Calu3 (cell line): ENCODE measurements around the gene UNC13C. TPM values are rescaled to one million over a fixed set of nuclear protein-coding genes. Genes with fewer than 3 reads are reported as not detected.

Experiments
- BruUV-seq: library from RNA; stranded (reverse); fragments of 400-500 nt; replicated peaks from 2 replicates; lab custom pipeline; 2021; lab: Mats Ljungman, UMichigan
- CTCF ChIA-PET: fragments of 300-600 bp; sonication (Branson Sonifier 250); formaldehyde crosslinking; loops from one replicate; lab custom pipeline; 2022; ENCODE audit warnings: antibody characterized with exemption; lab: Charles Lee
- DNase-seq: peaks from one replicate; pipeline ENCODE4 v3.0.0; 2022
- H3K27ac Mint-ChIP-seq: one replicate; pipeline ENCODE4 v1.8.0; 2022; ENCODE audit warnings: mixed read lengths; ENCODE audit not compliant: unreplicated experiment
- H3K27me3 Mint-ChIP-seq: one replicate; pipeline ENCODE4 v1.8.0; 2022; ENCODE audit warnings: mixed read lengths; ENCODE audit not compliant: unreplicated experiment
- H3K36me3 Mint-ChIP-seq: one replicate; pipeline ENCODE4 v1.8.0; 2022; ENCODE audit warnings: mild to moderate bottlenecking, moderate library complexity, mixed read lengths; ENCODE audit not compliant: insufficient read depth, unreplicated experiment
- H3K4me1 Mint-ChIP-seq: one replicate; pipeline ENCODE4 v1.8.0; 2022; ENCODE audit warnings: mild to moderate bottlenecking, low read depth, mixed read lengths; ENCODE audit not compliant: unreplicated experiment
- H3K4me3 Mint-ChIP-seq: one replicate; pipeline ENCODE4 v1.8.0; 2022; ENCODE audit warnings: mild to moderate bottlenecking, low read depth, moderate library complexity, mixed read lengths; ENCODE audit not compliant: unreplicated experiment
- H3K9me3 Mint-ChIP-seq: one replicate; pipeline ENCODE4 v1.8.0; 2022; ENCODE audit warnings: low read depth, mixed read lengths; ENCODE audit not compliant: unreplicated experiment
- intact Hi-C: fragments of 100-400 bp; cut with micrococcal nuclease; formaldehyde crosslinking; loops from one replicate; pipeline ENCODE4 v1.10.0; 2022; ENCODE audit not compliant: unreplicated experiment
- total RNA-seq: library from RNA; stranded (reverse); gene quantifications from 2 replicates; pipeline ENCODE4 v1.2.3, GENCODE V29; 2022
- TF ChIP-seq, protein P1 (sequence below): fragments of 200-600 bp; IDR thresholded peaks from one replicate; pipeline ENCODE4 v1.8.0; 2022; ENCODE audit warnings: antibody characterized with exemption; ENCODE audit not compliant: unreplicated experiment

UNC13C gene
- total RNA-seq, 1 experiment from 2014 or later, result 0.38 TPM

DNA sequence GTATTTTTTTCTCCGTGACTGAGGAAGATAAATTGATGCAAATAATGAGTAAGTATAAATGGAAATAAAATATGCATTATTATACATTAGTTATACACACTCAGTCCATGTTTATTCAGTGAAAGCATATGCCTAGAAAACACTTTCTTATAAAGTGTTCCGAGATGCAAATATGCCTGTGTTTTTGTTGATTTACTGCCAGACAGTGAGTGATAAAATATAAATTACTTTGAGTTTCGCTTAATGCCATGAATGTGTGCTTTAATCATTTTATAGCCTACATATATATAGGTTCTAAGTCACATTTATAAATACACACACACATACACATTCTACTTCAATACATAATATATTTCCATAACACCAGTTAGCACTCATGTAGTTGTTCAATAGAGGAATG, 569.2 kb downstream of the UNC13C start:
- H3K4me3 Mint-ChIP-seq, result no peak overlapping the region

DNA sequence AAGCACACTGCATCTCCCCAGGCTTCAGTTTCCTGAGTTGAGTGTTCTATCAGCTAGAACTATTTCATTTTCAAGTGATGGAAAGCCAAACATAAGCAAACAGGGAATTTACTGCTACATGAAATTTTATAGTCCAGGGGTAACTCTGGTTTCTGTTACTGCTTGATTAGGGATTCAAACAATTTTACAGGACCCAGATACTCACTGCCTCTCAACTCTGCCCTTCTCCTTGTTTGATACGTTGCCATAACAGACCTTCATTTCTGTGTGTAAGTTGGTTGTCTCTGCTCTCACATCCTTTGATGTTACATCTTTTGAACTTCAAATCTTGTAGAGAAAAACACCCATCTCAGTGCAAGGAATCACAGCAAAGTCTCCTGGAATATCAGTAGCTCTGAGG, 572.7 kb downstream of the UNC13C start:
- Mint-ChIP-seq H3K4me1 (no peaks in the 10 kb centered on the region), H3K4me3 (no peak overlapping the region), H3K27ac (no peak overlapping the region), H3K27me3 (no peaks in the 10 kb centered on the region), H3K36me3 (no peaks in the 10 kb centered on the region), H3K9me3 (no peaks in the 10 kb centered on the region)
- TF ChIP-seq, protein P1, sequence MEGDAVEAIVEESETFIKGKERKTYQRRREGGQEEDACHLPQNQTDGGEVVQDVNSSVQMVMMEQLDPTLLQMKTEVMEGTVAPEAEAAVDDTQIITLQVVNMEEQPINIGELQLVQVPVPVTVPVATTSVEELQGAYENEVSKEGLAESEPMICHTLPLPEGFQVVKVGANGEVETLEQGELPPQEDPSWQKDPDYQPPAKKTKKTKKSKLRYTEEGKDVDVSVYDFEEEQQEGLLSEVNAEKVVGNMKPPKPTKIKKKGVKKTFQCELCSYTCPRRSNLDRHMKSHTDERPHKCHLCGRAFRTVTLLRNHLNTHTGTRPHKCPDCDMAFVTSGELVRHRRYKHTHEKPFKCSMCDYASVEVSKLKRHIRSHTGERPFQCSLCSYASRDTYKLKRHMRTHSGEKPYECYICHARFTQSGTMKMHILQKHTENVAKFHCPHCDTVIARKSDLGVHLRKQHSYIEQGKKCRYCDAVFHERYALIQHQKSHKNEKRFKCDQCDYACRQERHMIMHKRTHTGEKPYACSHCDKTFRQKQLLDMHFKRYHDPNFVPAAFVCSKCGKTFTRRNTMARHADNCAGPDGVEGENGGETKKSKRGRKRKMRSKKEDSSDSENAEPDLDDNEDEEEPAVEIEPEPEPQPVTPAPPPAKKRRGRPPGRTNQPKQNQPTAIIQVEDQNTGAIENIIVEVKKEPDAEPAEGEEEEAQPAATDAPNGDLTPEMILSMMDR, result no peak
- intact Hi-C loops, result no loop called here
- no TSS peak for BruUV-seq
- CTCF ChIA-PET, result no interaction called here
- no peak for DNase-seq

More for the DNA sequence above, 569.2 kb downstream of the UNC13C start:
- TF ChIP-seq, protein P1, result no peak
- CTCF ChIA-PET, result no interaction called here
- no TSS peak for BruUV-seq
- H3K36me3 Mint-ChIP-seq, result no peaks in the 10 kb centered on the region
- no peaks in the 10 kb centered on the region for H3K27me3 Mint-ChIP-seq
- H3K9me3 Mint-ChIP-seq, result peaks cover 14% of the 10 kb centered on the region
- H3K27ac Mint-ChIP-seq, result no peak overlapping the region
- H3K4me1 Mint-ChIP-seq, result no peaks in the 10 kb centered on the region
- intact Hi-C loops, result no loop called here
- DNase-seq, result no peak

DNA sequence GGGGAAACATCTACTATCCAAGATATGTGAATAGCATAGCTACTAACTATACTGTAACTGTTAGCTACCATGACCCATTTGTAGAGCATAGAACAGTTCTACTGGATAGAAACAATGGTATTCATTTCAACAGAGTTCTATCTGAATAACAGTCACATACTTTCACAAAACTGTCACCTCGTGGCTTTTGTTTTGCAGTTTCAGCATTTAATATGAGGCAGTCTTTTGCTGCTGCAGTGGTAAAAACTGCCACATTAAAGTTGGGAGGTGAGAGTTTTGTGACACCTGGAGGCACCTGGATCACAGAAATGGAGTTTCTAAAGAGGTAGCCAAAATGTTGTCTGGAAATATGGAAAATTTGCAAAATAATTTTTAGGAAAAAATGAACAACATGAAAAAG, 578.0 kb downstream of the UNC13C start:
- Mint-ChIP-seq H3K4me1 (no peaks in the 10 kb centered on the region), H3K27me3 (no peaks in the 10 kb centered on the region), H3K27ac (no peak overlapping the region), H3K9me3 (peaks cover 5% of the 10 kb centered on the region), H3K4me3 (no peak overlapping the region), H3K36me3 (no peaks in the 10 kb centered on the region)
- no TSS peak for BruUV-seq
- intact Hi-C loops, result no loop called here
- TF ChIP-seq, protein P1, result no peak
- no peak for DNase-seq
- CTCF ChIA-PET, result no interaction called here

DNA sequence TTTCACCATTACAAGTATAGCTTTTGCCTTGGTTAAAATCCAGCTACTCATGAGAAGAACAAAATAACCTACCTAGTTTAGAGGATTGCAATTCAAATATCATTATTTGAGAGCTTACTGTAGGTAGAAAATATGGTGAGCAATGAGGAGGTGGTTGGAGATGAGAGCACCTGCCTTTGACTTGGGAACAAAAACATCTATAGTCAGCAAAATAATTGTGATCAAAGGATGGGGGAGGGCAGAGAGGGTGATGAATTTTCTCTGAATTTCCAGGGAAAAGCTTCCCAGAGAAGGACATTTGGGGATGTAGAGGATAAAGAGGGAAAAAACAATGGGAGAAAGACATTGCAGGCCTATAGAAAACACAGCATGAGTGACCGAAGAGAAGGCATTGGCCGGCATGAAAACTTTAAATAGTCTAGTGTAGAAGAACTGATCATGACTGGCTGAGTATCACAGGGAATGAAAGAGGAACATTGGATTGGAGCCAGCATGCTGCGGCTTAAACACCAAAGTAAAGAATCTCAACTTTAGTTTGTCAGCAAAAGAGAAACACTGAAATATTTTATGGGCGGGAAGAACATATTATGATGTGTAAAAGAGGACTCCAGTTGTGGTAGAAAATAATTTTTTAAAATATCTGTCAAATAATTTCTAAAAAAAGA, 581.3 kb downstream of the UNC13C start:
- Mint-ChIP-seq H3K27ac (no peak overlapping the region), H3K36me3 (no peaks in the 10 kb centered on the region), H3K27me3 (no peaks in the 10 kb centered on the region), H3K9me3 (peaks cover 12% of the 10 kb centered on the region), H3K4me1 (no peaks in the 10 kb centered on the region), H3K4me3 (no peak overlapping the region)
- TF ChIP-seq, protein P1, result no peak
- intact Hi-C loops, result no loop called here
- CTCF ChIA-PET, result no interaction called here
- BruUV-seq, result no TSS peak
- no peak for DNase-seq
